ENCODE results near the gene KRT6B.

The KRT6B gene

DNA sequence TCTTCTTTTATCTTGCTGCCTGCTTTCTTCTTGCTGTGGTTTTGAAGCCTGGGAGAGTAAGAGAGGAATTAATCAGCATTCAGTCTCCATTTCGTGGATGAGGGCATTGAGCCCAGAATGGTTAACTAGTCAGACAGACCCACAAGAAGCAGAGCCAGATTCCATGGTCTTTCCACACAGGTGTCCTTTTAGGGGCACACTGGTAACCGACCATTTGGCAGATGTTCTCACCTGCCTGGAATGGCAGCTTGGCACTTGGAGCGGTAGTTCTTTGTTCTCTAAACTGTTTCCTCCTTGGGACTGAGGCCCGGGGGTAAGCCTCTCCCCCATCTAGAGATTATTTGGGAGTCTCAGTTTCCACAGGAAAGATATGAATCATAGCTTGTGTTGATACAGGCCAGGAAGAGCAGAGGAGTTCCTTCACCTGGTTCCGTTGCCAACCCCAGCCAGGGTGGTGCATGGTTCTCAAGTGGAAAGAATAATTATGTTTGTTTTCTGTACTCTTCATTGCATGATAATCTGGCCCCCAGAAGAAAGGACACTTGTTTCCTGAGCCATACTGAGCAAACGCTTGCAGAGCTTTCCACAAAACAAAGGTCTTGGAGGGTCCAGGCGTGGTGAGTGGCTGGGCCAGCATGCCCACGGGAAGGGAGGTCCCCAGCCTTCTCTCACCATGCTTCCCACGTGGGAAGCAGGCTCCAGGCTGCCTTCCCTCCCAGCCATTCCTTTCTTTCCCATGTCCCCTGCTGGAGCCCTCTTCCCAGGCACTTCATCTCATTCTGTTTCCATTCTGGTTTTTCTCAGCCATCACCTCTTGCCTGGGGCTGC is 15.7 kb downstream of the KRT6B start:
- H3K4me3 ChIP-seq (replicated peaks; ENCODE audit: low read depth, low read length): no peak overlapping the region
- no peak for DNase-seq (ENCODE audit: extremely low read depth, low read depth)
- TF ChIP-seq, protein P1, sequence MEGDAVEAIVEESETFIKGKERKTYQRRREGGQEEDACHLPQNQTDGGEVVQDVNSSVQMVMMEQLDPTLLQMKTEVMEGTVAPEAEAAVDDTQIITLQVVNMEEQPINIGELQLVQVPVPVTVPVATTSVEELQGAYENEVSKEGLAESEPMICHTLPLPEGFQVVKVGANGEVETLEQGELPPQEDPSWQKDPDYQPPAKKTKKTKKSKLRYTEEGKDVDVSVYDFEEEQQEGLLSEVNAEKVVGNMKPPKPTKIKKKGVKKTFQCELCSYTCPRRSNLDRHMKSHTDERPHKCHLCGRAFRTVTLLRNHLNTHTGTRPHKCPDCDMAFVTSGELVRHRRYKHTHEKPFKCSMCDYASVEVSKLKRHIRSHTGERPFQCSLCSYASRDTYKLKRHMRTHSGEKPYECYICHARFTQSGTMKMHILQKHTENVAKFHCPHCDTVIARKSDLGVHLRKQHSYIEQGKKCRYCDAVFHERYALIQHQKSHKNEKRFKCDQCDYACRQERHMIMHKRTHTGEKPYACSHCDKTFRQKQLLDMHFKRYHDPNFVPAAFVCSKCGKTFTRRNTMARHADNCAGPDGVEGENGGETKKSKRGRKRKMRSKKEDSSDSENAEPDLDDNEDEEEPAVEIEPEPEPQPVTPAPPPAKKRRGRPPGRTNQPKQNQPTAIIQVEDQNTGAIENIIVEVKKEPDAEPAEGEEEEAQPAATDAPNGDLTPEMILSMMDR (IDR thresholded peaks at IDR 0.05; ENCODE audit: low read depth, low read length, missing control alignments): no peak

DNA sequence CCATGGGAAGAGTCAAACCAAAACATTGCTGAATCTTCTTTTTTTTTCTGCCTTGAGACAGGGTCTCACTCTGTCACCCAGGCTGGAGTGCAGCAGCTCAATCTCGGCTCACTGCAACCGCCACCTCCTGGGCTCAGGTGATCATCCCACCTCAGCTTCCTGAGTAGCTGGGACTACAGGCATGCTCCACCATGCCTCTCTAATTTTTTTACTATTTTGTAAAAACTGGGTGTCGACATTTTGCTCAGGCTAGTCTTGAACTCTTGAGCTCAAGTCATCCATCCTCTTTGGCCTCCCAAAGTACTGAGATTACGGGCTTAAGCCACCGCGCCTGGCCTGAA is 16.3 kb downstream of the KRT6B start:
- no peak overlapping the region for H3K4me3 ChIP-seq (replicated peaks; ENCODE audit: low read depth, low read length)
- TF ChIP-seq, protein P1 (IDR thresholded peaks at IDR 0.05; ENCODE audit: low read depth, low read length, missing control alignments): no peak
- no peak for DNase-seq (ENCODE audit: extremely low read depth, low read depth)

DNA sequence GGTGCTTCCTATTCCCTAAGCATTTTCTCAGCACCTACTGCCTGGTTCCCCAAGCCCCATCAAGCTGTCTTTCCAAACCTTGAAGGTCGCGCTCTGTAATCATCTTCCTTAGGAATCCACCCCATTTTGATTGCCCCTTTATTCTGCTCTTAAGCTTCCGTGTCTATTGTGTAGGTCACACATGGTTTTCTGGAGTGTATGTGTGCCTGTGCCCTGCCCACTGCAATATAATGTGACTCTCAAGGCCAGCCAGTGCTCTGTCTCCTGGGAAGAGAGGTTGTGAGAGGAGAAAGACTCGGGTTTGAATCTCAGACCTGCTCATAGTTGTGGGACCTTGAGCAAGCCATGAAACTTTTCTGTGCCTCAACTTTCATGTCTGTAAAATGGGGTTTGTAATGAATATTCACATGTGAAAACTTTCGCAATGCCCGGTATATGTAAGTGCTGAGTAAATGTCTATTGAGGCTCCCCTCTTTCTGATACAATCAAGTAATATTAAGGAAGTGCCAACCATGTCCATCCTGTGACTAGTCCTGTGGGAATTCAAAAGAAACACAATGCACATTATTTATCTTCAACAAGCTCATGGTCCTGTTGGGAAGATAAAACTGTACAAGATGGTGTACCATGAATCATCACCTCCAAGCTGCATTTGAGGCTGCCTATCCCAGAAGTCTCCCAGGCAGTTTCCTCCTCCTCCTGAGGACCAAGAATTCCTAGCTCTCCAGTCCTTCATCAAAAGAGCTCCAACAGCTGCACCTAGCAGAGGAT is 17.0 kb downstream of the KRT6B start:
- TF ChIP-seq, protein P1 (IDR thresholded peaks at IDR 0.05; ENCODE audit: low read depth, low read length, missing control alignments): no peak
- no peak overlapping the region for H3K4me3 ChIP-seq (replicated peaks; ENCODE audit: low read depth, low read length)
- no peak for DNase-seq (ENCODE audit: extremely low read depth, low read depth)

DNA sequence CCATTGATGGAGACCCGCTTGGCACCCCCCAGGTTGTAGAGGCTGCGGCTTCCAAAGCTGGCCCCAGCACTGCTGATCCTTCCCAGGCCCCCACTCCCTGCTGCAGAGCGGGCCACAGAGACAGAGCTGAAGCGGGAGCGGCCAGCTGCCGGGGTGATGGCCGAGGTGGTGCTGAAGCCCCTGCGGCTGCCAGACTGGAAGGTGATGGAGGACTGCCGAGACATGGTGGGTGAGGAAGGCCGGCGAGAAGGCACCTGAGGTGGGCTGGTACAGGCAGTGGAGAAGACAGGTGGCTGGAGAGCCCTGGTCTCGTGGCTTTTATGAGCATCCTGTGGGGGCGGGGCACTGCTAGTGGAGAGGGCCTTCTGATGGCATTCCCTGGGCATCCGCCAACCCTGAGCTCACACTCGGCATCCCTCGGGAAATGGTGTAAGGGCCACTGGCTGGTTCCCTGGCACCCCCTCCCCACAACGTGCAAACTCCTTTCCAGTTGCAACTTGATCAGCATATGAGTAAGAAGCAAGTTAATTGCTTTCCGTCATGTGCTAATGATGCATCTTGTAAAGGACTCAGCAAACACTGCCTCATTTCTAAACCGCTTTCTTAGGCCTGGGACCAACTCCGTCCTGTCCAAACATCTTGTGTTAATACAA is 17.7 kb downstream of the KRT6B start, which contains the start of gene KRT75:
Gene KRT75, minus strand, starts transcription at position 291 of the 653 bp plus-strand sequence. Its CDS starts 67 bp downstream, at position 224.
- no peak within 1 kb of the TSS for H3K4me3 ChIP-seq (replicated peaks; ENCODE audit: low read depth, low read length)
- TF ChIP-seq, protein P1 (IDR thresholded peaks at IDR 0.05; ENCODE audit: low read depth, low read length, missing control alignments): no peak
- DNase-seq (ENCODE audit: extremely low read depth, low read depth): no peak

DNA sequence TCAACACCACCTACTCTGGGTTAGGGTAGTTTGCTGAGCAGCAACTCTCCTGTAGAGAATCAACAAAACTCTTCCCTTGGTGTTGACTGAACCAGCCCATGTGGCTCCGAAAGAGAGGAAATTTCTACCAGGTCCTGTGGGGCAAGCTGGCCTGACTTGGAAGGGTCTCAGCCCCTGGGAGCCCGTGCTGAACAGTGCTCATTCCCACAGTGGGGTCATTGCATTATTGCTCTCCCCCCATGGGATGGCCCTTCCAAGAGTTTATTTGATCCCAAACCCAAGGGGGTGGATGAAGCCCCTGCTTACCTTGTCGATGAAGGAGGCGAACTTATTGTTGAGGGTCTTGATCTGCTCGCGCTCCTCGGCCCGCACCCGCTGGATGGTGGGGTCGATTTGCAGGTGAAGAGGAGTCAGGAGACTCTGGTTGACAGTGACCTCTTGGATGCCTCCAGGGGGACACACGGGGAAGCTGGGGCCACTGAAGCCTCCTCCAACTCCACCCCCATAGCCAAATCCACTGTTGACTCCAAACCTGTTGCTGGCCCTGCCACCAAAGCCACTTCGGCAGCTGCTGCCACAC is 18.4 kb downstream of the KRT6B start:
- H3K4me3 ChIP-seq (replicated peaks; ENCODE audit: low read depth, low read length): no peak overlapping the region
- TF ChIP-seq, protein P1 (IDR thresholded peaks at IDR 0.05; ENCODE audit: low read depth, low read length, missing control alignments): no peak
- no peak for DNase-seq (ENCODE audit: extremely low read depth, low read depth)

DNA sequence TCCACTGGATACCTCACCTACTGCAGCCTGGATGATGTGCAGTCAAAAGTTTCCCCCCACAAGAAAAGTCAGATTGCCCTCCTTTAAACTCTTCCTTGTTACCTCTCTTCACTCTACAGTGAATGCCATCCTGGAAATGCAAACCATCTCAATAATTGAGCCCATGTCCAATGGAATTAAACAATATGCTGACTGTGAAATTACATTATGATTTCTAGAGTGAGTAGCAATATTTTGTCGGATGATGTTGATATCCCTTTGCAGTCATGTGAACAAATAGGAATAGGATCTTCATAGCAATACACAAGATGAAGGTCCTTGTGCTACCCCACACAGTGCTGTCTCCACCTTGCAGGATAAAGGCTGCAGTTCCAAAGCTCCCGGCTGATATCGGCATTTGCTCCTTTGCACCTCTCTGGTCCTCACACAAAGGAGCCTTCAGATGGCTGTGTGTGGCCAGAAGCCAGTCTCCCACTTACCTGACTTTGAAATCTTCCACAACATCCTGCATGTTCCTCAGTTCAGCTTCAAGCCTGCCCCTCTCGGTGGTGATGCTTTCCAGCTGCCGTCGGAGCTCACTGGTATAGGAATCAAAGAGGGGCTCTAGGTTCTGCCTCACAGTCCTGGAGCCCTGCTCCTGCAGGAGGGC is 19.3 kb downstream of the KRT6B start:
- TF ChIP-seq, protein P1 (IDR thresholded peaks at IDR 0.05; ENCODE audit: low read depth, low read length, missing control alignments): no peak
- H3K4me3 ChIP-seq (replicated peaks; ENCODE audit: low read depth, low read length): no peak overlapping the region
- DNase-seq (ENCODE audit: extremely low read depth, low read depth): no peak
